HCT116 (cell line): ENCODE measurements around the gene DIDO1.

ENCODE experiments used
- CTCF ChIP-seq, 3 experiments: fragments of 200-600 bp in 1 of 3; sonication (generic) in 1 of 3; IDR thresholded peaks in 2 of 3; conservative IDR thresholded peaks in 1 of 3; 2 replicates each; pipeline ENCODE4 v1.5.1; 2012 to 2017; ENCODE audit warnings: low read depth in 2 of 3, low read length in 2 of 3, antibody characterized with exemption in 1 of 3, borderline replicate concordance in 1 of 3, control low read depth in 1 of 3, mild to moderate bottlenecking in 1 of 3, mixed read lengths in 1 of 3, mixed run types in 1 of 3, moderate library complexity in 1 of 3; ENCODE audit not compliant: insufficient read depth in 1 of 3
- EZH2 ChIP-seq: fragments of 200-600 bp; sonication (generic); IDR thresholded peaks from 2 replicates; pipeline ENCODE4 v1.6.1; 2017; ENCODE audit warnings: antibody characterized with exemption, mixed run types
- FOSL1 ChIP-seq: IDR thresholded peaks from 2 replicates; pipeline ENCODE4 v1.6.1; 2012; ENCODE audit warnings: low read depth
- POLR2A ChIP-seq: IDR thresholded peaks from 2 replicates; pipeline ENCODE4 v1.7.0; 2011; ENCODE audit warnings: borderline replicate concordance; ENCODE audit not compliant: insufficient read depth, insufficient read length; ENCODE audit errors: extremely low read depth
- RAD21 ChIP-seq: IDR thresholded peaks from 2 replicates; pipeline ENCODE4 v1.6.1; 2012; ENCODE audit warnings: low read depth, mild to moderate bottlenecking
- SP1 ChIP-seq: IDR thresholded peaks from 2 replicates; pipeline ENCODE4 v1.6.1; 2012; ENCODE audit warnings: low read depth

GRCh38 chr20:62935968-62936585 lies 9.8 kb upstream of the DIDO1 start:
- TF ChIP-seq POLR2A (no peak), CTCF (IDR thresholded peaks at IDR 0.05 in 2 of 3, conservative IDR thresholded peaks at IDR 0.05 in 1 of 3; ENCODE audit: borderline replicate concordance in 1 of 3, insufficient read depth in 1 of 3, low read depth in 2 of 3, low read length in 2 of 3) (no peak), FOSL1 (no peak), RAD21 (no peak), SP1 (no peak), EZH2 (no peak)
